ENCODE measurements around the gene PAK1. TPM values are rescaled to one million over a fixed set of nuclear protein-coding genes. Genes with fewer than 3 reads are reported as not detected.

The PAK1 gene
- total and polyA plus RNA-seq, 9 of the 15 experiments (the other 6 are each of a cell fraction or from before 2014, with no cell fraction given): 0.52 to 11.7 (median 1.9) TPM

GRCh38 chr11:77361184-77361583, 112.7 kb downstream of the PAK1 start:
- H3K4me1 ChIP-seq (replicated peaks in 1 of 2; ENCODE audit: control insufficient read depth in 2 of 2, insufficient read depth in 2 of 2, low read length in 2 of 2): no peaks in the 10 kb centered on the region
- H3K9ac ChIP-seq (ENCODE audit: insufficient read depth in 1 of 2, low read depth in 2 of 2, low read length in 2 of 2): no peak overlapping the region
- ChIA-PET CTCF (ENCODE audit: low intra/inter-chr PET ratio) (no interaction called here), POLR2A (no interaction called here)
- H3K9me3 ChIP-seq (replicated peaks; ENCODE audit: control insufficient read depth, insufficient read depth, low read depth, low read length): no peaks in the 10 kb centered on the region; the same call in 1 of the 2 replicates
- no peak for TF ChIP-seq NR2C2 (CRISPR knock-in tag; IDR thresholded peaks at IDR 0.05)
- no peak for TF ChIP-seq NR2C2 (tag; IDR thresholded peaks at IDR 0.05)
- no peak for TF ChIP-seq ZNF318 (IDR thresholded peaks at IDR 0.05; ENCODE audit: borderline replicate concordance in 1 of 2, low read depth in 1 of 2)
- no peak for TF ChIP-seq CTCFL (IDR thresholded peaks at IDR 0.05; ENCODE audit: borderline replicate concordance, insufficient read depth, low read depth, low read length, poor library complexity, severe bottlenecking)
- no peak for TF ChIP-seq HNRNPLL (IDR thresholded peaks at IDR 0.05; ENCODE audit: low read depth, low read length, poor library complexity, severe bottlenecking)
- TF ChIP-seq ZC3H8 (IDR thresholded peaks at IDR 0.05): no peak
- ATAC-seq (no peak), DNase-seq (ENCODE audit: extremely low read depth in 1 of 4, low spot score in 3 of 4) (no peak), FAIRE-seq (no peak)
- no peaks in the 10 kb centered on the region for H3K36me3 ChIP-seq (ENCODE audit: control insufficient read depth, insufficient read depth, low read length)
- H2AFZ ChIP-seq (ENCODE audit: low read depth, low read length): no peak overlapping the region
- H3K4me3 ChIP-seq: no peak overlapping the region
- no peaks in the 10 kb centered on the region for H3K79me2 ChIP-seq (ENCODE audit: control insufficient read depth, insufficient read depth, low read length)
- H4K20me1 ChIP-seq (replicated peaks; ENCODE audit: control insufficient read depth, insufficient read depth, low read length): no peaks in the 10 kb centered on the region
- in situ Hi-C loops (cut with MboI): no loop called here
- 0% methylated on average over 3 of the region's 3 CpGs for WGBS (ENCODE audit: insufficient coverage, low coverage, missing lambda C conversion rate)
- H3K27ac ChIP-seq (ENCODE audit: extremely low read depth, low read depth, low read length): no peak overlapping the region
- H3K4me2 ChIP-seq (ENCODE audit: insufficient read depth, low read length): no peak overlapping the region
- H3K27me3 ChIP-seq (ENCODE audit: control insufficient read depth in 2 of 2, insufficient read depth in 2 of 2, low read length in 2 of 2): no peaks in the 10 kb centered on the region
- intact Hi-C loops (cut with micrococcal nuclease): no loop called here
- H3K9me1 ChIP-seq (ENCODE audit: control insufficient read depth, insufficient read depth, low read length): no peaks in the 10 kb centered on the region
- BruUV-seq (replicated peaks): no TSS peak
